ENCODE measurements around the gene OSTC. TPM values are rescaled to one million over a fixed set of nuclear protein-coding genes. Genes with fewer than 3 reads are reported as not detected.
A peak's percentile ranks its signal among the peaks of the same experiment; 100 is the strongest.

The OSTC gene
- total and polyA plus RNA-seq, 2 of the 13 experiments (the other 11 are each of a cell fraction or from before 2014, with no cell fraction given) = 208 to 380 TPM

- TF ChIP-seq, protein P1, sequence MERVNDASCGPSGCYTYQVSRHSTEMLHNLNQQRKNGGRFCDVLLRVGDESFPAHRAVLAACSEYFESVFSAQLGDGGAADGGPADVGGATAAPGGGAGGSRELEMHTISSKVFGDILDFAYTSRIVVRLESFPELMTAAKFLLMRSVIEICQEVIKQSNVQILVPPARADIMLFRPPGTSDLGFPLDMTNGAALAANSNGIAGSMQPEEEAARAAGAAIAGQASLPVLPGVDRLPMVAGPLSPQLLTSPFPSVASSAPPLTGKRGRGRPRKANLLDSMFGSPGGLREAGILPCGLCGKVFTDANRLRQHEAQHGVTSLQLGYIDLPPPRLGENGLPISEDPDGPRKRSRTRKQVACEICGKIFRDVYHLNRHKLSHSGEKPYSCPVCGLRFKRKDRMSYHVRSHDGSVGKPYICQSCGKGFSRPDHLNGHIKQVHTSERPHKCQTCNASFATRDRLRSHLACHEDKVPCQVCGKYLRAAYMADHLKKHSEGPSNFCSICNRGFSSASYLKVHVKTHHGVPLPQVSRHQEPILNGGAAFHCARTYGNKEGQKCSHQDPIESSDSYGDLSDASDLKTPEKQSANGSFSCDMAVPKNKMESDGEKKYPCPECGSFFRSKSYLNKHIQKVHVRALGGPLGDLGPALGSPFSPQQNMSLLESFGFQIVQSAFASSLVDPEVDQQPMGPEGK (CRISPR knock-in tag; IDR thresholded peaks at IDR 0.05) = 0 out of 2 replicates have a peak, but pooled peaks have one; percentile 11
- TF ChIP-seq MXD4 (CRISPR knock-in tag; IDR thresholded peaks at IDR 0.05) (0 out of 2 replicates have a peak, but pooled peaks have one; percentile 36), TBX3 (IDR thresholded peaks at IDR 0.05; ENCODE audit: borderline replicate concordance) (peak; percentile 82; the same call in 1 of the 2 replicates), ZNF160 (CRISPR knock-in tag; IDR thresholded peaks at IDR 0.05) (no peak), RFXAP (CRISPR knock-in tag; IDR thresholded peaks at IDR 0.05; ENCODE audit: borderline replicate concordance) (peak; percentile 21), NCOR1 (IDR thresholded peaks at IDR 0.05; ENCODE audit: borderline replicate concordance, low read length) (peak; percentile 95), ZNF550 (CRISPR knock-in tag; IDR thresholded peaks at IDR 0.05; ENCODE audit: borderline replicate concordance) (no peak), ZSCAN29 (CRISPR knock-in tag; conservative IDR thresholded peaks at IDR 0.05) (no peak), NCOA2 (CRISPR knock-in tag; IDR thresholded peaks at IDR 0.05) (peak; percentile 63), NCOA5 (CRISPR knock-in tag; IDR thresholded peaks at IDR 0.05) (no peak), ZNF292 (CRISPR knock-in tag; IDR thresholded peaks at IDR 0.05; ENCODE audit: borderline replicate concordance, low read depth) (no peak), ZNF574 (CRISPR knock-in tag; IDR thresholded peaks at IDR 0.05) (peak; percentile 91), ZBTB42 (CRISPR knock-in tag; IDR thresholded peaks at IDR 0.05) (no peak), ZNF652 (CRISPR knock-in tag; IDR thresholded peaks at IDR 0.05; ENCODE audit: borderline replicate concordance, low read depth) (no peak), ZNF878 (CRISPR knock-in tag; IDR thresholded peaks at IDR 0.05) (no peak), EED (CRISPR knock-in tag; IDR thresholded peaks at IDR 0.05) (peak; percentile 58; the same call in 1 of the 2 replicates), IRF2 (CRISPR knock-in tag; IDR thresholded peaks at IDR 0.05) (peak; percentile 94), NKX3-1 (CRISPR knock-in tag; IDR thresholded peaks at IDR 0.05) (no peak)
- TF ChIP-seq, protein P2, sequence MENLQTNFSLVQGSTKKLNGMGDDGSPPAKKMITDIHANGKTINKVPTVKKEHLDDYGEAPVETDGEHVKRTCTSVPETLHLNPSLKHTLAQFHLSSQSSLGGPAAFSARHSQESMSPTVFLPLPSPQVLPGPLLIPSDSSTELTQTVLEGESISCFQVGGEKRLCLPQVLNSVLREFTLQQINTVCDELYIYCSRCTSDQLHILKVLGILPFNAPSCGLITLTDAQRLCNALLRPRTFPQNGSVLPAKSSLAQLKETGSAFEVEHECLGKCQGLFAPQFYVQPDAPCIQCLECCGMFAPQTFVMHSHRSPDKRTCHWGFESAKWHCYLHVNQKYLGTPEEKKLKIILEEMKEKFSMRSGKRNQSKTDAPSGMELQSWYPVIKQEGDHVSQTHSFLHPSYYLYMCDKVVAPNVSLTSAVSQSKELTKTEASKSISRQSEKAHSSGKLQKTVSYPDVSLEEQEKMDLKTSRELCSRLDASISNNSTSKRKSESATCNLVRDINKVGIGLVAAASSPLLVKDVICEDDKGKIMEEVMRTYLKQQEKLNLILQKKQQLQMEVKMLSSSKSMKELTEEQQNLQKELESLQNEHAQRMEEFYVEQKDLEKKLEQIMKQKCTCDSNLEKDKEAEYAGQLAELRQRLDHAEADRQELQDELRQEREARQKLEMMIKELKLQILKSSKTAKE (CRISPR knock-in tag; IDR thresholded peaks at IDR 0.05; ENCODE audit: borderline replicate concordance) = no peak
- TF ChIP-seq, protein P3, sequence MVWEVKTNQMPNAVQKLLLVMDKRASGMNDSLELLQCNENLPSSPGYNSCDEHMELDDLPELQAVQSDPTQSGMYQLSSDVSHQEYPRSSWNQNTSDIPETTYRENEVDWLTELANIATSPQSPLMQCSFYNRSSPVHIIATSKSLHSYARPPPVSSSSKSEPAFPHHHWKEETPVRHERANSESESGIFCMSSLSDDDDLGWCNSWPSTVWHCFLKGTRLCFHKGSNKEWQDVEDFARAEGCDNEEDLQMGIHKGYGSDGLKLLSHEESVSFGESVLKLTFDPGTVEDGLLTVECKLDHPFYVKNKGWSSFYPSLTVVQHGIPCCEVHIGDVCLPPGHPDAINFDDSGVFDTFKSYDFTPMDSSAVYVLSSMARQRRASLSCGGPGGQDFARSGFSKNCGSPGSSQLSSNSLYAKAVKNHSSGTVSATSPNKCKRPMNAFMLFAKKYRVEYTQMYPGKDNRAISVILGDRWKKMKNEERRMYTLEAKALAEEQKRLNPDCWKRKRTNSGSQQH (CRISPR knock-in tag; IDR thresholded peaks at IDR 0.05; ENCODE audit: low read depth) = peak; percentile 52; the same call in 1 of the 2 replicates
Observed at GRCh38 chr4:108620101-108620932, 30.1 kb upstream of the OSTC start, which contains the start of gene RPL34 (continued).

Data from HepG2 (cell line).